Stomach (tissue), 4 donors: ENCODE measurements around the gene PON1.

Experiments used
- EP300 ChIP-seq: sonication (generic); formaldehyde crosslinking; IDR thresholded peaks from one replicate; pipeline ENCODE4 v1.6.1; 2017; ENCODE audit warnings: antibody characterized with exemption
- POLR2A ChIP-seq, 4 donors: fragments of 450-650 bp; IDR thresholded peaks; one replicate each; pipeline ENCODE4 v1.6.1; 2016; ENCODE audit warnings: antibody characterized with exemption in 4 of 4, control low read depth in 2 of 4, mild to moderate bottlenecking in 1 of 4, moderate library complexity in 1 of 4
- POLR2AphosphoS5 ChIP-seq, 3 donors: sonication (generic); formaldehyde crosslinking; IDR thresholded peaks; one replicate each; pipeline ENCODE4 v1.6.1; 2016; ENCODE audit warnings: antibody characterized with exemption in 3 of 3
- TF ChIP-seq, protein P1 (sequence below), 7 experiments: fragments of 450-650 bp in 4 of 7; fragments of 200-600 bp in 3 of 7; sonication (generic) in 3 of 7; IDR thresholded peaks; one replicate each; pipeline ENCODE4 v1.5.1; 2016 to 2019; ENCODE audit warnings: antibody characterized with exemption in 7 of 7, control low read depth in 2 of 7, mild to moderate bottlenecking in 1 of 7

GRCh38 chr7:95368235-95368634 is 43.9 kb upstream of the PON1 start:
- TF ChIP-seq, protein P1, sequence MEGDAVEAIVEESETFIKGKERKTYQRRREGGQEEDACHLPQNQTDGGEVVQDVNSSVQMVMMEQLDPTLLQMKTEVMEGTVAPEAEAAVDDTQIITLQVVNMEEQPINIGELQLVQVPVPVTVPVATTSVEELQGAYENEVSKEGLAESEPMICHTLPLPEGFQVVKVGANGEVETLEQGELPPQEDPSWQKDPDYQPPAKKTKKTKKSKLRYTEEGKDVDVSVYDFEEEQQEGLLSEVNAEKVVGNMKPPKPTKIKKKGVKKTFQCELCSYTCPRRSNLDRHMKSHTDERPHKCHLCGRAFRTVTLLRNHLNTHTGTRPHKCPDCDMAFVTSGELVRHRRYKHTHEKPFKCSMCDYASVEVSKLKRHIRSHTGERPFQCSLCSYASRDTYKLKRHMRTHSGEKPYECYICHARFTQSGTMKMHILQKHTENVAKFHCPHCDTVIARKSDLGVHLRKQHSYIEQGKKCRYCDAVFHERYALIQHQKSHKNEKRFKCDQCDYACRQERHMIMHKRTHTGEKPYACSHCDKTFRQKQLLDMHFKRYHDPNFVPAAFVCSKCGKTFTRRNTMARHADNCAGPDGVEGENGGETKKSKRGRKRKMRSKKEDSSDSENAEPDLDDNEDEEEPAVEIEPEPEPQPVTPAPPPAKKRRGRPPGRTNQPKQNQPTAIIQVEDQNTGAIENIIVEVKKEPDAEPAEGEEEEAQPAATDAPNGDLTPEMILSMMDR (IDR thresholded peaks at IDR 0.05): no peak
- TF ChIP-seq POLR2A (IDR thresholded peaks at IDR 0.05) (no peak), EP300 (no peak), POLR2AphosphoS5 (IDR thresholded peaks at IDR 0.05) (no peak)
